H9 (cell line): ENCODE measurements around the gene ATXN10. TPM values are rescaled to one million over a fixed set of nuclear protein-coding genes. Genes with fewer than 3 reads are reported as not detected.

Experiments
- DNase-seq: peaks from one replicate; pipeline ENCODE4 v3.0.0-alpha.2; 2017
- H2AFZ ChIP-seq: one replicate; pipeline ENCODE4 v1.6.1; 2013; ENCODE audit warnings: mild to moderate bottlenecking, low read length, control low read depth, moderate library complexity
- H2AK5ac ChIP-seq: 2 replicates; pipeline ENCODE4 v1.6.1; 2013; ENCODE audit warnings: low read length, control low read depth, mixed read lengths; ENCODE audit not compliant: insufficient read length
- H2BK120ac ChIP-seq: one replicate; pipeline ENCODE4 v1.6.1; 2013; ENCODE audit warnings: low read depth, mild to moderate bottlenecking, low read length, control low read depth, inconsistent platforms; ENCODE audit not compliant: poor library complexity, severe bottlenecking
- H2BK12ac ChIP-seq: 2 replicates; pipeline ENCODE4 v1.6.1; 2013; ENCODE audit warnings: low read length, control low read depth, mixed read lengths, low read depth; ENCODE audit not compliant: insufficient read length
- H2BK15ac ChIP-seq: 2 replicates; pipeline ENCODE4 v1.6.1; 2013; ENCODE audit warnings: low read depth, low read length, control low read depth
- H2BK20ac ChIP-seq: one replicate; pipeline ENCODE4 v1.6.1; 2013; ENCODE audit warnings: low read depth, mild to moderate bottlenecking, low read length, control low read depth, inconsistent platforms; ENCODE audit not compliant: poor library complexity, severe bottlenecking
- H2BK5ac ChIP-seq: 2 replicates; pipeline ENCODE4 v1.6.1; 2013; ENCODE audit warnings: low read length, control low read depth, mixed read lengths; ENCODE audit not compliant: insufficient read length
- H3K14ac ChIP-seq: 2 replicates; pipeline ENCODE4 v1.6.1; 2013; ENCODE audit warnings: low read length, control low read depth; ENCODE audit not compliant: insufficient read depth
- H3K18ac ChIP-seq: 2 replicates; pipeline ENCODE4 v1.6.1; 2013; ENCODE audit warnings: low read depth, mild to moderate bottlenecking, mixed read lengths, low read length, control low read depth; ENCODE audit not compliant: insufficient read length
- H3K23ac ChIP-seq: 2 replicates; pipeline ENCODE4 v1.6.1; 2013; ENCODE audit warnings: low read length, control low read depth, mixed read lengths, low read depth; ENCODE audit not compliant: insufficient read length
- H3K23me2 ChIP-seq: 2 replicates; pipeline ENCODE4 v1.6.1; 2013; ENCODE audit warnings: low read depth, mild to moderate bottlenecking, mixed read lengths, low read length, control low read depth; ENCODE audit not compliant: insufficient read length, poor library complexity, severe bottlenecking
- H3K27ac ChIP-seq: 2 replicates; pipeline ENCODE4 v1.5.1; 2013; ENCODE audit warnings: low read length, control low read depth, mixed read lengths, low read depth; ENCODE audit not compliant: insufficient read length
- H3K27me3 ChIP-seq: 2 replicates; pipeline ENCODE4 v1.6.1; 2013; ENCODE audit warnings: low read length, control low read depth, inconsistent platforms; ENCODE audit not compliant: insufficient read depth
- H3K4ac ChIP-seq: 2 replicates; pipeline ENCODE4 v1.6.1; 2013; ENCODE audit warnings: low read depth, mild to moderate bottlenecking, control low read depth, inconsistent platforms, low read length, moderate library complexity
- H3K4me1 ChIP-seq: 2 replicates; pipeline ENCODE4 v1.6.1; 2013; ENCODE audit warnings: low read length, control low read depth, inconsistent platforms; ENCODE audit not compliant: insufficient read depth
- H3K4me2 ChIP-seq: 2 replicates; pipeline ENCODE4 v1.6.1; 2013; ENCODE audit warnings: low read length, control low read depth, mixed read lengths; ENCODE audit not compliant: insufficient read length, insufficient read depth
- H3K56ac ChIP-seq: 2 replicates; pipeline ENCODE4 v1.6.1; 2013; ENCODE audit warnings: low read depth, mild to moderate bottlenecking, mixed read lengths, low read length, control low read depth; ENCODE audit not compliant: insufficient read length
- H3K79me1 ChIP-seq: 2 replicates; pipeline ENCODE4 v1.6.1; 2013; ENCODE audit warnings: low read depth, mild to moderate bottlenecking, moderate library complexity, low read length, control low read depth, inconsistent platforms; ENCODE audit not compliant: insufficient read depth, poor library complexity, severe bottlenecking
- H3K79me2 ChIP-seq: 2 replicates; pipeline ENCODE4 v1.6.1; 2013; ENCODE audit warnings: low read length, control low read depth, inconsistent platforms; ENCODE audit not compliant: insufficient read depth
- H3K9ac ChIP-seq: 2 replicates; pipeline ENCODE4 v1.6.1; 2013; ENCODE audit warnings: low read length, control low read depth, mixed read lengths; ENCODE audit not compliant: insufficient read length; ENCODE audit errors: extremely low read depth
- H3K9me3 ChIP-seq: one replicate; pipeline ENCODE4 v1.6.1; 2013; ENCODE audit warnings: low read depth, low read length, inconsistent platforms; ENCODE audit not compliant: control insufficient read depth
- H3T11ph ChIP-seq: one replicate; pipeline ENCODE4 v1.6.1; 2013; ENCODE audit warnings: mild to moderate bottlenecking, low read length, control low read depth, inconsistent platforms
- H4K20me1 ChIP-seq: one replicate; pipeline ENCODE4 v1.6.1; 2013; ENCODE audit not compliant: control insufficient read depth, insufficient read length, insufficient read depth
- H4K5ac ChIP-seq: 2 replicates; pipeline ENCODE4 v1.6.1; 2013; ENCODE audit warnings: low read depth, mild to moderate bottlenecking, mixed read lengths, low read length, control low read depth; ENCODE audit not compliant: insufficient read length
- H4K8ac ChIP-seq: replicated peaks from 2 replicates; pipeline ENCODE4 v1.6.1; 2013; ENCODE audit warnings: low read length, control low read depth, mixed read lengths, low read depth; ENCODE audit not compliant: insufficient read length
- H4K91ac ChIP-seq: 2 replicates; pipeline ENCODE4 v1.6.1; 2013; ENCODE audit warnings: low read depth, mild to moderate bottlenecking, moderate library complexity, mixed read lengths, low read length, control low read depth; ENCODE audit not compliant: insufficient read length
- H3K27ac Mint-ChIP-seq, 3 experiments: 2 replicates in 2 of 3; 3 replicates in 1 of 3; pipeline ENCODE4 v1.8.0; 2020 to 2021; ENCODE audit warnings: mixed read lengths in 3 of 3, mild to moderate bottlenecking in 1 of 3, moderate library complexity in 1 of 3
- H3K27me3 Mint-ChIP-seq: 2 replicates; pipeline ENCODE4 v1.8.0; 2021; ENCODE audit warnings: low read depth, mild to moderate bottlenecking, moderate library complexity, mixed read lengths
- H3K36me3 Mint-ChIP-seq, 3 experiments: 2 replicates in 2 of 3; 3 replicates in 1 of 3; pipeline ENCODE4 v1.8.0; 2020 to 2021; ENCODE audit warnings: low read depth in 3 of 3, mixed read lengths in 3 of 3; ENCODE audit not compliant: insufficient read depth in 1 of 3
- H3K4me1 Mint-ChIP-seq, 2 experiments: 2 replicates each; pipeline ENCODE4 v1.8.0; 2020; ENCODE audit warnings: mixed read lengths in 2 of 2
- H3K4me3 Mint-ChIP-seq, 2 experiments: 2 replicates in 1 of 2; 3 replicates in 1 of 2; pipeline ENCODE4 v1.8.0; 2020 to 2021; ENCODE audit warnings: mild to moderate bottlenecking in 2 of 2, mixed read lengths in 2 of 2, moderate library complexity in 1 of 2
- H3K9me3 Mint-ChIP-seq, 2 experiments: 2 replicates in 1 of 2; 3 replicates in 1 of 2; pipeline ENCODE4 v1.8.0; 2020; ENCODE audit warnings: mild to moderate bottlenecking in 2 of 2, mixed read lengths in 2 of 2, moderate library complexity in 1 of 2
- WGBS: extraction: QIAGEN DNeasy Blood & Tissue Kit; methylation state at CpG from one replicate; pipeline ENCODE4 v1.1.7; 2013; ENCODE audit warnings: missing lambda C conversion rate, low lambda C conversion rate, mixed read lengths; ENCODE audit not compliant: insufficient read length; ENCODE audit errors: extremely low coverage; 5-methylcytosine and 5-hydroxymethylcytosine counted together
- total RNA-seq: library from RNA; stranded (reverse); gene quantifications from 2 replicates; pipeline ENCODE4 v1.2.1, GENCODE V29; 2021
- TF ChIP-seq, protein P1 (sequence below): fragments of 200-600 bp; sonication (generic); conservative IDR thresholded peaks from 3 replicates; pipeline ENCODE4 v1.8.0; 2021; ENCODE audit warnings: antibody characterized with exemption, mild to moderate bottlenecking

Gene ATXN10
- total RNA-seq, 1 experiment from 2014 or later: 210 TPM

DNA sequence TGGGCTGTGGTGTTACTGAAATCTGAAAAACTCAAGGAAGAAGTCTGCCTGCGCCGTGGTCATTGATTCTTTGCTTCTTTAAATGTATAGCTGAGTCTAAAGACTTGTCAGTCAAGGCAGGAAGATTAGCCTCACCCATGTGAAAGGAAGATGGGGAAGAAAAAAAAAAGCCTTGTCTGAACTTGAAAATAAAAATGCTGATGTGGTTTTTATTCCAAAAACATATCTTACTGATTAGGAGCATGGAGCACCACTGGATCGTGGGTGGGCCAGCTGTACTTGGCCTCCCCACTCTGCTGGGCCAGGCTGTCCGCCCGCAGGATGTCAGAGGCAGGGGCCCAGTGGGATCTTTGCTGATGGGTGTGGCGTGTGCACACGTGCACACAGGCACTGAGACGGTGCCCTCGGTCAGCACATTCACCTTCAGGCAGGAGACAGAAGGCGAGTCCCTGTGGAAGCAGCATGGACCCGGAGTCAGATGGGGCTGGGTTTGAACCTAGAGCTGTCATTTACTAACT is 193.4 kb downstream of the ATXN10 start:
- no peaks in the 10 kb centered on the region for H3K79me2 ChIP-seq
- no peak overlapping the region for H3K4ac ChIP-seq
- H3K4me3 Mint-ChIP-seq: no peak overlapping the region; a peak in 1 of 5 replicates
- H3K79me1 ChIP-seq: no peaks in the 10 kb centered on the region
- TF ChIP-seq, protein P1, sequence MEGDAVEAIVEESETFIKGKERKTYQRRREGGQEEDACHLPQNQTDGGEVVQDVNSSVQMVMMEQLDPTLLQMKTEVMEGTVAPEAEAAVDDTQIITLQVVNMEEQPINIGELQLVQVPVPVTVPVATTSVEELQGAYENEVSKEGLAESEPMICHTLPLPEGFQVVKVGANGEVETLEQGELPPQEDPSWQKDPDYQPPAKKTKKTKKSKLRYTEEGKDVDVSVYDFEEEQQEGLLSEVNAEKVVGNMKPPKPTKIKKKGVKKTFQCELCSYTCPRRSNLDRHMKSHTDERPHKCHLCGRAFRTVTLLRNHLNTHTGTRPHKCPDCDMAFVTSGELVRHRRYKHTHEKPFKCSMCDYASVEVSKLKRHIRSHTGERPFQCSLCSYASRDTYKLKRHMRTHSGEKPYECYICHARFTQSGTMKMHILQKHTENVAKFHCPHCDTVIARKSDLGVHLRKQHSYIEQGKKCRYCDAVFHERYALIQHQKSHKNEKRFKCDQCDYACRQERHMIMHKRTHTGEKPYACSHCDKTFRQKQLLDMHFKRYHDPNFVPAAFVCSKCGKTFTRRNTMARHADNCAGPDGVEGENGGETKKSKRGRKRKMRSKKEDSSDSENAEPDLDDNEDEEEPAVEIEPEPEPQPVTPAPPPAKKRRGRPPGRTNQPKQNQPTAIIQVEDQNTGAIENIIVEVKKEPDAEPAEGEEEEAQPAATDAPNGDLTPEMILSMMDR: no peak
- H4K20me1 ChIP-seq: no peaks in the 10 kb centered on the region
- H3K56ac ChIP-seq: no peak overlapping the region
- no peak overlapping the region for H3K14ac ChIP-seq
- peaks cover 82% of the 10 kb centered on the region for H3K27me3 Mint-ChIP-seq
- no peak overlapping the region for H4K91ac ChIP-seq
- no peak overlapping the region for H3K9ac ChIP-seq
- H2BK20ac ChIP-seq: no peak overlapping the region
- H4K5ac ChIP-seq: no peak overlapping the region
- H2BK12ac ChIP-seq: no peak overlapping the region
- peaks cover 40% of the 10 kb centered on the region; the same call in 1 of the 2 replicates for H3K27me3 ChIP-seq
- no peak overlapping the region for H2BK15ac ChIP-seq
- no peaks in the 10 kb centered on the region for H3K23me2 ChIP-seq
- H3K4me2 ChIP-seq: no peak overlapping the region
- no peak overlapping the region for H2AK5ac ChIP-seq
- H3K27ac ChIP-seq: no peak overlapping the region
- H2BK120ac ChIP-seq: no peak overlapping the region
- H3K27ac Mint-ChIP-seq: no peak overlapping the region
- DNase-seq: no peak
- H3T11ph ChIP-seq: no peak overlapping the region
- H3K18ac ChIP-seq: no peak overlapping the region
- no peaks in the 10 kb centered on the region; a peak in 1 of 5 replicates for H3K9me3 Mint-ChIP-seq
- no peak overlapping the region for H2BK5ac ChIP-seq
- H4K8ac ChIP-seq: no peak overlapping the region
- H3K4me1 Mint-ChIP-seq: peaks cover 16 to 29% of the 10 kb centered on the region in 2 experiments
- H3K9me3 ChIP-seq: no peaks in the 10 kb centered on the region
- H3K36me3 Mint-ChIP-seq: no peaks in the 10 kb centered on the region; a peak in 1 of 7 replicates
- H3K4me1 ChIP-seq: no peaks in the 10 kb centered on the region
- WGBS: no CpG with 5 or more reads among the region's 11 CpGs
- no peak overlapping the region for H2AFZ ChIP-seq
- H3K23ac ChIP-seq: no peak overlapping the region
